GM23338 (cell line): ENCODE measurements around the gene CFB. TPM values are rescaled to one million over a fixed set of nuclear protein-coding genes. Genes with fewer than 3 reads are reported as not detected.

Source experiments
- ATAC-seq: fragments of 200-7000 bp; cut with Tn5 transposase; 3 replicates; pipeline ENCODE4 v1.9.1; 2020
- DNase-seq: peaks from one replicate; pipeline ENCODE4 v3.0.0-alpha.2; 2015; ENCODE audit warnings: low spot score
- H2AFZ ChIP-seq: fragments of 200-600 bp; sonication (generic); 2 replicates; pipeline ENCODE4 v1.8.0; 2016; ENCODE audit warnings: antibody characterized with exemption, mild to moderate bottlenecking, moderate library complexity
- H3F3A ChIP-seq: fragments of 200-600 bp; sonication (generic); replicated peaks from 2 replicates; pipeline ENCODE4 v1.8.0; 2017; ENCODE audit warnings: antibody characterized with exemption, mixed run types, low read depth
- H3K27ac ChIP-seq: fragments of 200-600 bp; sonication (generic); 2 replicates; pipeline ENCODE4 v1.6.1; 2016; ENCODE audit warnings: low read depth
- H3K27me3 ChIP-seq: fragments of 200-600 bp; sonication (generic); 2 replicates; pipeline ENCODE4 v1.8.0; 2016; ENCODE audit warnings: mild to moderate bottlenecking, mixed run types, moderate library complexity; ENCODE audit not compliant: insufficient read depth
- H3K36me3 ChIP-seq: fragments of 200-600 bp; sonication (generic); 2 replicates; pipeline ENCODE4 v1.8.0; 2016; ENCODE audit warnings: mild to moderate bottlenecking; ENCODE audit not compliant: insufficient read depth
- H3K4me1 ChIP-seq: fragments of 200-600 bp; sonication (generic); 2 replicates; pipeline ENCODE4 v1.8.0; 2016; ENCODE audit warnings: mild to moderate bottlenecking, moderate library complexity; ENCODE audit not compliant: insufficient read depth
- H3K4me2 ChIP-seq: fragments of 200-600 bp; sonication (generic); 2 replicates; pipeline ENCODE4 v1.7.1; 2017; ENCODE audit warnings: mixed run types
- H3K4me3 ChIP-seq: fragments of 200-600 bp; sonication (generic); 2 replicates; pipeline ENCODE4 v1.6.1; 2016; ENCODE audit warnings: mixed run types
- H3K79me2 ChIP-seq: fragments of 200-600 bp; sonication (generic); replicated peaks from 2 replicates; pipeline ENCODE4 v1.8.0; 2017; ENCODE audit warnings: mild to moderate bottlenecking; ENCODE audit not compliant: insufficient read depth
- H3K9me2 ChIP-seq: fragments of 200-600 bp; sonication (generic); 2 replicates; pipeline ENCODE4 v1.8.0; 2017; ENCODE audit not compliant: insufficient read depth
- H4K20me1 ChIP-seq: fragments of 200-600 bp; sonication (generic); replicated peaks from 2 replicates; pipeline ENCODE4 v1.8.0; 2017; ENCODE audit warnings: mild to moderate bottlenecking; ENCODE audit not compliant: insufficient read depth
- H3K27ac Mint-ChIP-seq: 2 replicates; pipeline ENCODE4 v1.8.0; 2020; ENCODE audit warnings: inconsistent platforms, mild to moderate bottlenecking, moderate library complexity, mixed read lengths
- H3K27me3 Mint-ChIP-seq: 3 replicates; pipeline ENCODE4 v1.8.0; 2022; ENCODE audit warnings: low read depth, mild to moderate bottlenecking, moderate library complexity, mixed read lengths, inconsistent platforms; ENCODE audit not compliant: insufficient read depth, poor library complexity
- H3K36me3 Mint-ChIP-seq: 3 replicates; pipeline ENCODE4 v1.8.0; 2021; ENCODE audit warnings: low read depth, mild to moderate bottlenecking, inconsistent platforms, moderate library complexity, mixed read lengths
- H3K4me1 Mint-ChIP-seq: 3 replicates; pipeline ENCODE4 v1.8.0; 2020; ENCODE audit warnings: mild to moderate bottlenecking, inconsistent platforms, mixed read lengths
- H3K4me3 Mint-ChIP-seq: 3 replicates; pipeline ENCODE4 v1.8.0; 2021; ENCODE audit warnings: moderate library complexity, mild to moderate bottlenecking, inconsistent platforms, mixed read lengths
- H3K9me3 Mint-ChIP-seq: 3 replicates; pipeline ENCODE4 v1.8.0; 2020; ENCODE audit warnings: moderate library complexity, mild to moderate bottlenecking, inconsistent platforms, mixed read lengths
- CREB1 ChIP-seq: fragments of 250-450 bp; sonication (Bioruptor Pico); IDR thresholded peaks from 2 replicates; pipeline ENCODE4 v1.5.0; 2020; ENCODE audit warnings: low read depth, mild to moderate bottlenecking, moderate library complexity
- CTCF ChIP-seq, 2 experiments: fragments of 200-600 bp in 1 of 2; sonication (generic) in 1 of 2; conservative IDR thresholded peaks; 2 replicates each; pipeline versions ENCODE4 v1.5.1 to v1.6.1; 2016 to 2017; ENCODE audit warnings: antibody characterized with exemption in 2 of 2, low read depth in 2 of 2, mild to moderate bottlenecking in 2 of 2, moderate library complexity in 1 of 2
- ETS1 ChIP-seq: IDR thresholded peaks from 2 replicates; pipeline ENCODE4 v1.6.1; 2016; ENCODE audit warnings: antibody characterized with exemption
- EZH2 ChIP-seq: fragments of 200-600 bp; sonication (generic); IDR thresholded peaks from one replicate; pipeline ENCODE4 v1.8.0; 2017; ENCODE audit warnings: antibody characterized with exemption, mild to moderate bottlenecking, low read depth; ENCODE audit not compliant: unreplicated experiment
- JUNB ChIP-seq: IDR thresholded peaks from one replicate; pipeline ENCODE4 v1.6.1; 2016; ENCODE audit warnings: antibody characterized with exemption; ENCODE audit not compliant: unreplicated experiment
- POLR2AphosphoS5 ChIP-seq: IDR thresholded peaks from 2 replicates; pipeline ENCODE4 v1.6.1; 2016; ENCODE audit warnings: antibody characterized with exemption, low read depth
- REST ChIP-seq: IDR thresholded peaks from one replicate; pipeline ENCODE4 v1.6.1; 2018; ENCODE audit warnings: antibody characterized with exemption; ENCODE audit not compliant: unreplicated experiment
- ZNF114 ChIP-seq: fragments of 250-450 bp; sonication (Bioruptor Pico); IDR thresholded peaks from 2 replicates; pipeline ENCODE4 v1.5.0; 2020; ENCODE audit warnings: mild to moderate bottlenecking, moderate library complexity
- ZNF331 ChIP-seq: fragments of 250-450 bp; sonication (Bioruptor Pico); IDR thresholded peaks from 2 replicates; pipeline ENCODE4 v1.5.0; 2020; ENCODE audit warnings: low read depth, mild to moderate bottlenecking, moderate library complexity
- ZNF462 ChIP-seq: fragments of 250-450 bp; sonication (Bioruptor Pico); IDR thresholded peaks from 2 replicates; pipeline ENCODE4 v1.5.0; 2020; ENCODE audit warnings: mild to moderate bottlenecking, moderate library complexity
- polyA plus RNA-seq: library from polyadenylated mRNA; unstranded; fragments of >200 nt; fragmentation: Nextera tagmentation; extraction: Ambion mirVana; gene quantifications from 2 replicates; pipeline ENCODE4 v1.2.1, GENCODE V29; 2016
- total RNA-seq: library from RNA; depleted of rRNA; stranded (reverse); fragments of >200 nt; shearing (Covaris generic); gene quantifications from 2 replicates; pipeline ENCODE4 v1.2.3, GENCODE V29; 2014

CFB gene
- total and polyA plus RNA-seq, 2 experiments from 2014 or later, result 0.86 TPM; not detected in 1

GRCh38 chr6:31915351-31915750 is 30.5 kb upstream of the CFB start:
- TF ChIP-seq JUNB (no peak), POLR2AphosphoS5 (no peak), EZH2 (no peak), ZNF462 (no peak), CTCF (conservative IDR thresholded peaks at IDR 0.05; ENCODE audit: low read depth in 2 of 2) (no peak), CREB1 (no peak), ETS1 (no peak), ZNF114 (no peak), ZNF331 (no peak), REST (no peak)
- ATAC-seq (no peak), DNase-seq (no peak)
- no peaks in the 10 kb centered on the region for H3K27me3 ChIP-seq
- H3K27me3 Mint-ChIP-seq, result peaks cover 3% of the 10 kb centered on the region
- H3F3A ChIP-seq, result no peaks in the 10 kb centered on the region
- no peak overlapping the region for H3K4me2 ChIP-seq
- H4K20me1 ChIP-seq, result no peaks in the 10 kb centered on the region
- no peaks in the 10 kb centered on the region for H3K4me1 Mint-ChIP-seq
- H3K27ac ChIP-seq, result no peak overlapping the region
- no peaks in the 10 kb centered on the region for H3K9me3 Mint-ChIP-seq
- H3K4me3 ChIP-seq, result no peak overlapping the region
- no peaks in the 10 kb centered on the region for H3K9me2 ChIP-seq
- H3K4me1 ChIP-seq, result no peaks in the 10 kb centered on the region
- no peaks in the 10 kb centered on the region for H3K36me3 Mint-ChIP-seq
- H3K4me3 Mint-ChIP-seq, result no peak overlapping the region
- no peak overlapping the region for H2AFZ ChIP-seq
- H3K27ac Mint-ChIP-seq, result no peak overlapping the region
- no peaks in the 10 kb centered on the region for H3K36me3 ChIP-seq
- H3K79me2 ChIP-seq, result no peaks in the 10 kb centered on the region
